ENCODE data around the gene TMEM131L.
A peak's percentile ranks its signal among the peaks of the same experiment; 100 is the strongest.
"Not testable (repeated sequence)": the region's sequence is repeated elsewhere in the genome, so short reads cannot be mapped to it uniquely, and the experiment has no call there.

TMEM131L gene, protein sequence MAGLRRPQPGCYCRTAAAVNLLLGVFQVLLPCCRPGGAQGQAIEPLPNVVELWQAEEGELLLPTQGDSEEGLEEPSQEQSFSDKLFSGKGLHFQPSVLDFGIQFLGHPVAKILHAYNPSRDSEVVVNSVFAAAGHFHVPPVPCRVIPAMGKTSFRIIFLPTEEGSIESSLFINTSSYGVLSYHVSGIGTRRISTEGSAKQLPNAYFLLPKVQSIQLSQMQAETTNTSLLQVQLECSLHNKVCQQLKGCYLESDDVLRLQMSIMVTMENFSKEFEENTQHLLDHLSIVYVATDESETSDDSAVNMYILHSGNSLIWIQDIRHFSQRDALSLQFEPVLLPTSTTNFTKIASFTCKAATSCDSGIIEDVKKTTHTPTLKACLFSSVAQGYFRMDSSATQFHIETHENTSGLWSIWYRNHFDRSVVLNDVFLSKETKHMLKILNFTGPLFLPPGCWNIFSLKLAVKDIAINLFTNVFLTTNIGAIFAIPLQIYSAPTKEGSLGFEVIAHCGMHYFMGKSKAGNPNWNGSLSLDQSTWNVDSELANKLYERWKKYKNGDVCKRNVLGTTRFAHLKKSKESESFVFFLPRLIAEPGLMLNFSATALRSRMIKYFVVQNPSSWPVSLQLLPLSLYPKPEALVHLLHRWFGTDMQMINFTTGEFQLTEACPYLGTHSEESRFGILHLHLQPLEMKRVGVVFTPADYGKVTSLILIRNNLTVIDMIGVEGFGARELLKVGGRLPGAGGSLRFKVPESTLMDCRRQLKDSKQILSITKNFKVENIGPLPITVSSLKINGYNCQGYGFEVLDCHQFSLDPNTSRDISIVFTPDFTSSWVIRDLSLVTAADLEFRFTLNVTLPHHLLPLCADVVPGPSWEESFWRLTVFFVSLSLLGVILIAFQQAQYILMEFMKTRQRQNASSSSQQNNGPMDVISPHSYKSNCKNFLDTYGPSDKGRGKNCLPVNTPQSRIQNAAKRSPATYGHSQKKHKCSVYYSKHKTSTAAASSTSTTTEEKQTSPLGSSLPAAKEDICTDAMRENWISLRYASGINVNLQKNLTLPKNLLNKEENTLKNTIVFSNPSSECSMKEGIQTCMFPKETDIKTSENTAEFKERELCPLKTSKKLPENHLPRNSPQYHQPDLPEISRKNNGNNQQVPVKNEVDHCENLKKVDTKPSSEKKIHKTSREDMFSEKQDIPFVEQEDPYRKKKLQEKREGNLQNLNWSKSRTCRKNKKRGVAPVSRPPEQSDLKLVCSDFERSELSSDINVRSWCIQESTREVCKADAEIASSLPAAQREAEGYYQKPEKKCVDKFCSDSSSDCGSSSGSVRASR (N-terminal part only)
- total RNA-seq, result 167 to 209 reads per million in 2 donors

GRCh38 chr4:153466081-153466948 is at the start of gene TMEM131L:
TMEM131L (plus strand) TSS chr4:153466360; CDS start chr4:153466398, 38 bp downstream.
- DNase-seq, result peak; percentile 47 to 89 (median 65)

DNA sequence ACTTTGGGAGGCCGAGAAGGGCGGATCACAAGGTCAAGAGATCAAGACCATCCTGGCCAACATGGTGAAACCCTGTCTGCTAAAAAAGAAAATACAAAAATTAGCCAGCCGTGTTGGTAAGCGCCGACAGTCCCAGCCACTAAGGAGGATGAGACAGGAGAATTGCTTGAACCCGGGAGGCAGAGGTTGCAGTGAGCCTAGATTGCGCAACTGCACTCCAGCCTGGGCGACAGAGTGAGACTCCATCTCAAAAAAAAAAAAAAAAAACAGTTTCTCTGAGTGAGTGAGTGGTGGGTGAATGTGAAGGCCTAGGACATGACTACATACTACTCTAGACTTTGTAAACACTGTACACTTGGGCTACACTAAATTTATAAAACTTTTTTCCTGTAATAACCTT is 49.7 kb upstream of the TMEM131L start:
- DNase-seq, result not testable (repeated sequence)

GRCh38 chr4:153418121-153418520 is 48.0 kb upstream of the TMEM131L start:
- no peak for DNase-seq

DNA sequence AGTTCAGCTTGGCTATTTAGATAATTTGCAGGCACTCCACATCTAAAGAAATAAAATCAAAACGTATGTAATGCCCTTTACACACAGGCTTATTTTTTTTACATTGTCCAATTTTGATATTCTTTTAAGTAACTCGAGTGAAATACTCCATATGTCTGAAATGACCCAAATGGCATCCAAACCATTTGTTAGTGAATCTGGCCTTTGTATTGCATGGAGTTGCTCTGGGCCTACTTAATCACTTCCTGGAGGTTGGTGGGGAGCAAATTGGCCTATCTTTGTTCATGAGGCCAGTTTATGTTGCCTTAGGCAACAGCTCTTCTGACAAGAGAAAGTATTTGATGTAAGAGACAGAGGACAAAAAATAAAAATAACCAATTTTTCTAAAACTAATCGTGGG is 47.6 kb upstream of the TMEM131L start:
- no peak for DNase-seq

DNA sequence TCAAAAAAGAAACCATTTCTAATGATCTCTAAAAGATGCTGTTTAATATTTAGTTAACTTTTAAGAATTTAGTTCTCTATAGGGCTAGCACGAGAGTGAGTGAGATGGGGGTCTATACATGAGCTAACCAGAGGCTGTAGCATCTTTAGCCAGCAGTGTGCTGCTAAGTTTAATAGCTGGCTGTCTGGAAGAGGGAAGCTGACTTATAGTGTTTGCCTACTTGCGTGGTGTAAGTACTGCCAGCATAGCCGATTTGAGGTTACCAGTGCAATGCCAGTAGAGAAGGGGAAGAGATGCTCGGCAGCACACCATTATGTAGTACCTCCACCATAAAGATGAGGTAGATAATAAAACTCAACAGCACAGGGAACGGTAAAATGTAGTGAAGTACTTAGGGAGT is 47.1 kb upstream of the TMEM131L start:
- no peak for DNase-seq

GRCh38 chr4:153419673-153420278 is 46.4 kb upstream of the TMEM131L start:
- DNase-seq, result no peak

DNA sequence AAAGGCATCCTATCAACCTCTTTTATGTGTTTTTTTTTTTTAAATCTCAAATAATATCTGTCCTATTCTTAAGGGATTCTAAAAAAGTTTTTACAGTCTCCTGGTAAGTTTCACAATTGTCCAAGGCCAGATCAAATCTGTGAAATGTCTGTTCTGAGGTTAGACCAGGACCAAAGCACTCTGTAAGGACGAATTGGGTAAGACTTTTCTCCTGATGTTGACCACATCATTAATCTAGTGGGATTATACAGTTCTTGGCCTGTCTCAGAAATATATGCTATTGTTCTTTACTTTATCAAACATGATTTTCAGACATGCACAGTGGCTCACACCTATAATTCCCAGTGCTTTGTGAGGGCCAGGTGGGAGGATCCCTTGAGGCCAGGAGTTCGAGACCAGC is 45.8 kb upstream of the TMEM131L start:
- DNase-seq, result no peak

DNA sequence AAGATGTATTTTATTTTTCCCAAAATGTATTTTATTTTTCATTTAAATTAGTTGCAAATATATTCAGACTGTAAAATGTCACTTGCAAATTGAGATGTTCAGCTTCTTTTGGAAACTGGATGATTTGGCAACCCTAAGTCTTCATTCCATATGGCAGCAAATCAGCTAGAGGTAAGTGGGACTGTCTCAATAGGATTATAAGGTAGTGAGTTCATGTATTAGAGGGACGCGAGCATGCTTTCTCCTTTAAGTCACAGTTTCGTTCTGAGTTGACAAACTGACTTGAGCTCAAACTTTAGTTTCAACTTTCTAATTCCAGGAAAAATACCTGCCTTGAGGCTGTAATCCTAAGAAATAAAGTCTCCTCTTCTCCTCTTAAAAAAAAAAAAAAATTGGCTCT is 44.2 kb upstream of the TMEM131L start:
- peak in 1 of 5 experiments; percentile 78 for DNase-seq

GRCh38 chr4:153426207-153426885 is 39.8 kb upstream of the TMEM131L start:
- peak in 2 of 5 experiments; percentile 23 to 81 for DNase-seq

- no peak for DNase-seq
Observed at GRCh38 chr4:153427363-153428071, 38.6 kb upstream of the TMEM131L start.

DNA sequence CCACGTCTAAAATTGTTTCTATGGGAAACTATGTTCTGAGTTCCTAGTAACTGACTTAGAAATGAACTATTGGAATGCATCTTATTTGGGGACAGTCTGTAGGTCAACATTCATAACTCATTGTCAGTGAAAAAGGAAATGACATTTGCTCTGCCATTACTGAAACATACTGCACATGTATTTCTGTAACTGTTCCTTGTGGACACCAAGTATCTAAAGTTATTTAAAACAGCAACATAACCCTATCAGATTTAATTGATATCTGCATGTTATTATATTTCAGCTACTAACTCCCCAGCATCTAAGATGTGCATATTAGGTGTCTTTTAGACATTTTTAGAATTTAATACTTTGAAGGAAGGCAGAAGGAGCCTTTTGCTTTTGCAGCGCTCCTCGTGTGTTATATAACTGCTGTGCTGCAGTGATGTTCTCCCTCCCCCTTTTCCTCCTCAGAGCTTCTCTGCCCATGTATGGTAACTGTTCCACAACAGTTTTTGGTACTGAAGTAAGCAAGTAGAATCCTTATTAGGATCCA is 37.2 kb upstream of the TMEM131L start:
- peak in 1 of 5 experiments; percentile 35 for DNase-seq

GRCh38 chr4:153432965-153433753 is 33.0 kb upstream of the TMEM131L start:
- peak; percentile 12 to 95 (median 46) for DNase-seq

DNA sequence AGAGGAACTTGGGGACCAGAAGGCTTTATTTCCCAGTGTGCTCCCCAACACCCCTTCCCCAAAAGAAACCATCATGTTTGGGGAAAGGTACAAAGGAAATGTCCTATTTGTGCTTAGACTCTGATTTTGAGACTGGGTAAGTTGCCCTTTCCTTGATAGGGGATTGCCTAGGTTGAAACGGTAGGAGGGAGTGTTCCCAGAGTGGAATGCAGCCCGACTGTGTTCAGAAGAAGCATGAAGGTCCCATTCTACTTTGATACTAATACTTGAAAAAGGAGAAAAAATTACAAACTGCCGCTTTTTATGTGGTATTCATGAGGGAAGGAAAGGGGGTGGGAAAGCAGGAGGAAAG is 32.4 kb upstream of the TMEM131L start:
- DNase-seq, result no peak

GRCh38 chr4:153434190-153434589 is 32.0 kb upstream of the TMEM131L start:
- DNase-seq, result peak in 1 of 5 experiments; percentile 58

DNA sequence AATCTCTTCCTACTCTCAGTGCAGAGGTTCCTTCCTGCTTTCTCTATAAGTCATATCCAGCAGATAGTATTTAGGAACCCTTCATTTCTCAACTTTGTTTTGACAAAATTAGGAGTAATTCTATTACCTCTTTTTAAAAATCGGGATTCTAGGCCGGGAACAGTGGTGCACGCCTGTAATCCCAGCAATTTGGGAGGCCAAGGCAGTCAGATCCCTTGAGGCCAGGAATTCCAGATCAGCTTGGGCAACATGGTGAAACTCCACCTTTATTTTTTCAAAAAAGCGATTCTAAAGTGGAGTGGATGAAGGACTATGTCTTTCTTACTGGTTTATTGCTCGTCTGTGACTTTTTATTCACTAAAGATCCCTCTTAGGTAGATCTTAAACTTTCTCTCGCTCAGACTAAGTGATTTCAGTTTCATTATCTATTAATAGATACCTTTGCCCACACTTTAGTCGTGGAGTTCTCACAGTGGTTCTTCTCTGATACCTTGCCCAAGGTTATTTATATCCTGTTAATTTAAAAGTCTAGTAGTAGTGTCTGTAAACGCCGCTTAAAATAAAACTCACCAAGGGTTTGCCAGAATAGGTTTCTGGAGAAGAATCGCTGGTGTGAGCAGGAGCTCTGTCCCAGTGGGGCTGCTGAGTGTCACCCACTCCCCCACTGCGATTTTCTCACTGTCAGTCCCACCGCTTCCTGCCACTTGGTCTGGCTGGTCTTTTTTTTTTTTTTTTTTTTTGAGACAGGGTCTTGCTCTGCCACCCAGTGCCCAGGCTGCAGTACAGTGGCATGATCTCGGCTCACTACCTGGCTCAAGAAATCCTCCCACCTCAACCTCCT is 27.0 kb upstream of the TMEM131L start:
- peak in 2 of 5 experiments; percentile 49 to 73 for DNase-seq

GRCh38 chr4:153439831-153440230 is 26.3 kb upstream of the TMEM131L start:
- DNase-seq, result no peak

GRCh38 chr4:153440475-153440874 is 25.7 kb upstream of the TMEM131L start:
- no peak for DNase-seq
